IMR-90 (cell line): ENCODE measurements around the gene ZNF618. TPM values are rescaled to one million over a fixed set of nuclear protein-coding genes. Genes with fewer than 3 reads are reported as not detected.

Source experiments
- ATAC-seq: fragments of 200-7000 bp; cut with Tn5 transposase; 2 replicates; pipeline ENCODE4 v1.9.1; 2020; ENCODE audit warnings: low read depth, mild to moderate bottlenecking, moderate library complexity
- BruUV-seq: library from RNA; stranded (reverse); fragments of 400-500 nt; replicated peaks from 2 replicates; lab custom pipeline; 2021; lab: Mats Ljungman, UMichigan
- CTCF ChIA-PET: fragments of 300-600 bp; formaldehyde crosslinking; extraction: SDS; loops from one replicate; lab custom pipeline; 2021; ENCODE audit warnings: antibody characterized with exemption; lab: Yijun Ruan, JAX
- POLR2A ChIA-PET: fragments of 300-600 bp; sonication (Branson Sonifier 250); formaldehyde crosslinking; loops from one replicate; lab custom pipeline; 2022; ENCODE audit warnings: antibody characterized with exemption; ENCODE audit not compliant: unreplicated experiment; lab: Charles Lee
- DNase-seq: peaks from one replicate; pipeline ENCODE4 v3.0.0; 2013
- H2AFZ ChIP-seq: replicated peaks from 2 replicates; pipeline ENCODE3; 2013; ENCODE audit warnings: low read length, mild to moderate bottlenecking; ENCODE audit not compliant: poor library complexity
- H2AK5ac ChIP-seq: 2 replicates; pipeline ENCODE4 v1.6.1; 2013; ENCODE audit warnings: low read depth, low read length, inconsistent platforms
- H2AK9ac ChIP-seq: replicated peaks from 2 replicates; pipeline ENCODE3; 2013; ENCODE audit warnings: mild to moderate bottlenecking, low read depth, low read length, moderate library complexity; ENCODE audit not compliant: poor library complexity
- H2BK120ac ChIP-seq: 2 replicates; pipeline ENCODE4 v1.6.1; 2013; ENCODE audit warnings: low read depth, low read length, inconsistent platforms
- H2BK15ac ChIP-seq: 3 replicates; pipeline ENCODE4 v1.6.1; 2013; ENCODE audit warnings: low read depth, low read length, inconsistent platforms
- H2BK20ac ChIP-seq: 2 replicates; pipeline ENCODE4 v1.6.1; 2013; ENCODE audit warnings: low read depth, mild to moderate bottlenecking, inconsistent platforms, low read length, moderate library complexity
- H2BK5ac ChIP-seq: 2 replicates; pipeline ENCODE4 v1.6.1; 2013; ENCODE audit warnings: mild to moderate bottlenecking, low read depth, low read length, inconsistent platforms; ENCODE audit not compliant: poor library complexity, severe bottlenecking
- H3K14ac ChIP-seq: replicated peaks from 2 replicates; pipeline ENCODE4 v1.6.1; 2013; ENCODE audit warnings: low read depth, low read length, inconsistent platforms
- H3K18ac ChIP-seq: 2 replicates; pipeline ENCODE4 v1.6.1; 2013; ENCODE audit warnings: low read depth, low read length, control low read depth
- H3K23ac ChIP-seq: 2 replicates; pipeline ENCODE4 v1.6.1; 2013; ENCODE audit warnings: low read depth, low read length, inconsistent platforms
- H3K27ac ChIP-seq: 2 replicates; pipeline ENCODE4 v1.5.1; 2013; ENCODE audit warnings: mild to moderate bottlenecking, control low read depth, low read length; ENCODE audit not compliant: insufficient read depth
- H3K27me3 ChIP-seq: 2 replicates; pipeline ENCODE4 v1.6.1; 2013; ENCODE audit warnings: low read length; ENCODE audit not compliant: control insufficient read depth, insufficient read depth
- H3K36me3 ChIP-seq: 2 replicates; pipeline ENCODE4 v1.6.1; 2013; ENCODE audit warnings: low read length, mixed read lengths; ENCODE audit not compliant: control insufficient read depth, insufficient read depth
- H3K4ac ChIP-seq: 2 replicates; pipeline ENCODE4 v1.6.1; 2013; ENCODE audit warnings: low read depth, low read length, inconsistent platforms
- H3K4me1 ChIP-seq: 2 replicates; pipeline ENCODE4 v1.6.1; 2013; ENCODE audit warnings: low read length, mixed read lengths; ENCODE audit not compliant: control insufficient read depth, insufficient read depth
- H3K4me2 ChIP-seq: 2 replicates; pipeline ENCODE4 v1.6.1; 2013; ENCODE audit warnings: low read depth, mild to moderate bottlenecking, control low read depth, low read length, moderate library complexity
- H3K4me3 ChIP-seq: 2 replicates; pipeline ENCODE4 v1.5.1; 2013; ENCODE audit warnings: low read depth, mild to moderate bottlenecking, control low read depth, low read length, moderate library complexity; ENCODE audit not compliant: insufficient read depth
- H3K56ac ChIP-seq: 2 replicates; pipeline ENCODE4 v1.6.1; 2013; ENCODE audit warnings: low read length, inconsistent platforms; ENCODE audit not compliant: insufficient read depth; ENCODE audit errors: extremely low read depth
- H3K79me1 ChIP-seq, 2 experiments: 2 replicates each; pipeline ENCODE4 v1.6.1; 2013; ENCODE audit warnings: low read length in 2 of 2, inconsistent platforms in 1 of 2, low read depth in 1 of 2
- H3K9ac ChIP-seq: 2 replicates; pipeline ENCODE4 v1.6.1; 2013; ENCODE audit warnings: low read depth, low read length, control low read depth
- H3K9me1 ChIP-seq: 2 replicates; pipeline ENCODE4 v1.6.1; 2013; ENCODE audit warnings: low read length, inconsistent platforms; ENCODE audit not compliant: insufficient read depth
- H3K9me3 ChIP-seq: 2 replicates; pipeline ENCODE4 v1.6.1; 2013; ENCODE audit warnings: low read length; ENCODE audit not compliant: control insufficient read depth, insufficient read depth
- H4K20me1 ChIP-seq: 2 replicates; pipeline ENCODE4 v1.6.1; 2013; ENCODE audit warnings: low read length, inconsistent platforms; ENCODE audit not compliant: insufficient read depth
- H4K5ac ChIP-seq: 2 replicates; pipeline ENCODE4 v1.6.1; 2013; ENCODE audit warnings: mild to moderate bottlenecking, low read depth, low read length, control low read depth
- H4K8ac ChIP-seq, 2 experiments: 2 replicates each; pipeline ENCODE4 v1.6.1; 2013; ENCODE audit warnings: low read depth in 2 of 2, low read length in 2 of 2, control low read depth in 1 of 2, inconsistent platforms in 1 of 2
- H4K91ac ChIP-seq: 2 replicates; pipeline ENCODE4 v1.6.1; 2013; ENCODE audit warnings: low read depth, low read length, inconsistent platforms; ENCODE audit not compliant: insufficient read depth
- CHD1 ChIP-seq: IDR thresholded peaks from 2 replicates; pipeline ENCODE4 v1.6.1; 2012; ENCODE audit warnings: low read depth, low read length, improper control_type of control experiment
- ELK1 ChIP-seq: fragments of 150-350 bp; IDR thresholded peaks from 2 replicates; pipeline ENCODE4 v1.6.1; 2016; ENCODE audit warnings: low read depth, mild to moderate bottlenecking, low read length, moderate library complexity, borderline replicate concordance
- MAFK ChIP-seq: IDR thresholded peaks from 2 replicates; pipeline ENCODE4 v1.6.1; 2012; ENCODE audit warnings: low read depth, low read length, improper control_type of control experiment
- MAZ ChIP-seq: IDR thresholded peaks from 2 replicates; pipeline ENCODE4 v1.6.1; 2012; ENCODE audit warnings: low read depth, mild to moderate bottlenecking, low read length, improper control_type of control experiment, moderate library complexity, borderline replicate concordance
- NFE2L2 ChIP-seq: fragments of 150-350 bp; IDR thresholded peaks from 2 replicates; pipeline ENCODE4 v1.6.1; 2016; ENCODE audit warnings: low read depth, mild to moderate bottlenecking, low read length
- RAD21 ChIP-seq: IDR thresholded peaks from 2 replicates; pipeline ENCODE4 v1.6.1; 2012; ENCODE audit warnings: low read length, improper control_type of control experiment
- SMC3 ChIP-seq: fragments of 150-350 bp; IDR thresholded peaks from 2 replicates; pipeline ENCODE4 v1.6.1; 2016; ENCODE audit warnings: low read depth, mild to moderate bottlenecking, antibody characterized with exemption, low read length, moderate library complexity
- WGBS, 2 experiments: methylation state at CpG; one replicate each; pipeline versions ENCODE4 v1.1.5 to v1.1.7; 2013; ENCODE audit warnings: missing lambda C conversion rate in 2 of 2; ENCODE audit not compliant: insufficient read length in 1 of 2; ENCODE audit errors: extremely low coverage in 2 of 2; 5-methylcytosine and 5-hydroxymethylcytosine counted together
- dilution Hi-C: fragments of 300-500 bp; cut with HindIII; formaldehyde crosslinking; loops from one replicate; pipeline ENCODE4 v1.14.3; 2018; ENCODE audit warnings: low sequenced_read_pairs; ENCODE audit not compliant: unreplicated experiment
- in situ Hi-C: fragments of 300-500 bp; cut with MboI; formaldehyde crosslinking; loops from 3 replicates; pipeline ENCODE4 v1.14.3; 2019; ENCODE audit warnings: low sequenced_read_pairs, inconsistent platforms, mixed read lengths
- intact Hi-C: fragments of 100-400 bp; cut with micrococcal nuclease; formaldehyde crosslinking; loops from 2 replicates; pipeline ENCODE4 v1.10.0; 2022
- polyA plus RNA-seq, 3 experiments: library from polyadenylated mRNA; depleted of rRNA; stranded (reverse); fragments of >200 nt; gene quantifications; 2 replicates each; pipeline ENCODE4 v1.2.3, GENCODE V29; 2012; ENCODE audit warnings: low replicate concordance in 1 of 3
- total RNA-seq: library from RNA; depleted of rRNA; stranded (reverse); fragments of >200 nt; gene quantifications from 2 replicates; pipeline ENCODE4 v1.2.3, GENCODE V29; 2012

ZNF618 gene
- total and polyA plus RNA-seq, 2 of the 4 experiments (the other 2 are of a cell fraction): 8.2 to 9.4 TPM

GRCh38 chr9:114089206-114089840, 213.2 kb downstream of the ZNF618 start:
- Histone ChIP-seq H4K5ac (no peak overlapping the region), H3K56ac (no peak overlapping the region), H3K9me1 (no peaks in the 10 kb centered on the region), H4K8ac (no peak overlapping the region), H4K20me1 (no peaks in the 10 kb centered on the region; the same call in 1 of the 2 replicates), H3K4me2 (no peak overlapping the region), H2AK5ac (no peak overlapping the region), H3K23ac (no peak overlapping the region), H2BK20ac (no peak overlapping the region), H3K4ac (no peak overlapping the region), H3K27ac (no peak overlapping the region), H3K27me3 (peaks cover 66% of the 10 kb centered on the region), H3K9me3 (0 out of 2 replicates have a peak, but pooled peaks cover 2% of the 10 kb centered on the region), H2BK120ac (no peak overlapping the region), H3K4me3 (no peak overlapping the region), H2BK15ac (no peak overlapping the region), H2AFZ (no peak overlapping the region), H3K9ac (no peak overlapping the region), H3K18ac (no peak overlapping the region), H2AK9ac (no peak overlapping the region), H3K36me3 (no peaks in the 10 kb centered on the region), H2BK5ac (no peak overlapping the region), H3K4me1 (no peaks in the 10 kb centered on the region), H3K14ac (0 out of 2 replicates have a peak overlapping the region, but pooled peaks have one; percentile 16), H3K79me1 (no peaks in the 10 kb centered on the region), H4K91ac (no peak overlapping the region)
- TF ChIP-seq MAZ (no peak), RAD21 (no peak), CHD1 (no peak), NFE2L2 (no peak), MAFK (no peak), ELK1 (no peak), SMC3 (no peak)
- BruUV-seq: no TSS peak
- intact Hi-C loops (no loop called here), dilution Hi-C loops (no loop called here), in situ Hi-C loops (no loop called here)
- DNase-seq (no peak), ATAC-seq (no peak)
- CTCF ChIA-PET: no interaction called here
- WGBS, 2 experiments: 20% methylated on average over 1 of the region's 4 CpGs; no CpG with 5 or more reads in 1 of the 2 experiments
- POLR2A ChIA-PET: no interaction called here
